Measurements from ENCODE around the gene SMOC2.

The SMOC2 gene

GRCh38 chr6:168662301-168662936, 221.4 kb downstream of the SMOC2 start:
- H3K4me3 ChIP-seq (replicated peaks; ENCODE audit: low read depth, low read length): no peak overlapping the region
- no peak for TF ChIP-seq CTCF (IDR thresholded peaks at IDR 0.05; ENCODE audit: low read length, missing control alignments)
- DNase-seq (ENCODE audit: low read depth): no peak

- DNase-seq (ENCODE audit: low read depth): no peak
- no peak for TF ChIP-seq CTCF (IDR thresholded peaks at IDR 0.05; ENCODE audit: low read length, missing control alignments)
- no peak overlapping the region for H3K4me3 ChIP-seq (replicated peaks; ENCODE audit: low read depth, low read length)
Measured at GRCh38 chr6:168663041-168663440, 222.1 kb downstream of the SMOC2 start.

GRCh38 chr6:168664956-168665355, 224.0 kb downstream of the SMOC2 start:
- no peak for TF ChIP-seq CTCF (IDR thresholded peaks at IDR 0.05; ENCODE audit: low read length, missing control alignments)

GRCh38 chr6:168666170-168666569, 225.2 kb downstream of the SMOC2 start:
- no peak overlapping the region for H3K4me3 ChIP-seq (replicated peaks; ENCODE audit: low read depth, low read length)
- TF ChIP-seq CTCF (IDR thresholded peaks at IDR 0.05; ENCODE audit: low read length, missing control alignments): no peak
- no peak for DNase-seq (ENCODE audit: low read depth)

More at GRCh38 chr6:168664956-168665355, 224.0 kb downstream of the SMOC2 start:
- no peak overlapping the region for H3K4me3 ChIP-seq (replicated peaks; ENCODE audit: low read depth, low read length)
- no peak for DNase-seq (ENCODE audit: low read depth)

DNA sequence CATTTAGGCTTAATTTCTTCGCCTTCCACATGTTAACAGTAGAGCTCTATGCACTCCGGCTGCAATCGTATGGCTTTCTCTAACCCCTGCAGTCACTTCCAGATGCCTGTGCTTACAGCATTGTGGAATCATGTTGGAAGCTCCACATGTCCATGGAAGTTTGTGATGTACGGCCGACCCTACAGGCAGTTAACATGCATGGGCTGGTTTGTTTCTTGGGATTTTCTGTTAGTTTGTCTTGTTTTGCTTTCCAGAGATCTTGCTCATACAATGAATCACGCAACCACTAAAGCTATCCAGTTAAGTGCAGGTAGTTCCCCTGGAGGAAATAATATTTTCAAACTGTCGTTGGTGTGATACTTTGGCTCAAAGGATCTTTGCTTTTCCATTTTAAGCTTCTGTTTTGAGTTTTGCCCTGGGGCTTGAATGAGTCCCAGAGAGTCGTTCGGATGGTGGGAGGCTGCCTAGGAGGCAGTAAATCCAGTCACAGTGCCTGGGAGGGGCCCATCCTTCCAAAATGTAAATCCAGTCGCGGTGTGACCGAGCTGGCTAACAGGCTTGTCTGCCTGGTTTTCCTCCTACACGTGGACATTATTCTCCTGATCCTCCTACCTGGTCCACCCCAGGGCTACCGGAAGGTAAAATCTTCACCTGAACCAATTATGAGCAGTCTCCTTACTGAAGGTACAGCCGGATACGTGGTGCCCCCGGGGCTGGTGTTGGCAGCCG, 225.9 kb downstream of the SMOC2 start:
- no peak for DNase-seq (ENCODE audit: low read depth)
- no peak for TF ChIP-seq CTCF (IDR thresholded peaks at IDR 0.05; ENCODE audit: low read length, missing control alignments)
- no peak overlapping the region for H3K4me3 ChIP-seq (replicated peaks; ENCODE audit: low read depth, low read length)

DNA sequence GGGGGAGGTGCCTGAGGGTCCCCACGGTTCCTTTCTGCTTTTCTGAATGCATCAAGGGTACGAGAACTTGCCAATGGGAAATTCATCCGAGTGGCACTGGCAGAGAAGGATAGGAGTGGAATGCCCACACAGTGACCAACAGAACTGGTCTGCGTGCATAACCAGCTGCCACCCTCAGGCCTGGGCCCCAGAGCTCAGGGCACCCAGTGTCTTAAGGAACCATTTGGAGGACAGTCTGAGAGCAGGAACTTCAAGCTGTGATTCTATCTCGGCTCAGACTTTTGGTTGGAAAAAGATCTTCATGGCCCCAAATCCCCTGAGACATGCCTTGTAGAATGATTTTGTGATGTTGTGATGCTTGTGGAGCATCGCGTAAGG, 226.4 kb downstream of the SMOC2 start:
- no peak for TF ChIP-seq CTCF (IDR thresholded peaks at IDR 0.05; ENCODE audit: low read length, missing control alignments)

More for the DNA sequence above, 226.4 kb downstream of the SMOC2 start:
- no peak overlapping the region for H3K4me3 ChIP-seq (replicated peaks; ENCODE audit: low read depth, low read length)
- DNase-seq (ENCODE audit: low read depth): no peak

Data from fibroblast of pulmonary artery (primary cell).